Panc1 (cell line): ENCODE measurements around the gene MEF2D. TPM values are rescaled to one million over a fixed set of nuclear protein-coding genes. Genes with fewer than 3 reads are reported as not detected.

Experiments
- ATAC-seq: fragments of 200-7000 bp; cut with Tn5 transposase; 2 replicates; pipeline ENCODE4 v1.9.1; 2020; ENCODE audit warnings: mild to moderate bottlenecking, moderate library complexity
- BruUV-seq: library from RNA; stranded (reverse); fragments of 400-500 nt; replicated peaks from 2 replicates; lab custom pipeline; 2021; lab: Mats Ljungman, UMichigan
- CTCF ChIA-PET: fragments of 300-600 bp; sonication (Branson Sonifier 250); formaldehyde crosslinking; loops from one replicate; lab custom pipeline; 2022; ENCODE audit warnings: antibody characterized with exemption; lab: Charles Lee
- POLR2A ChIA-PET: fragments of 300-600 bp; sonication (Branson Sonifier 250); formaldehyde crosslinking; loops from one replicate; lab custom pipeline; 2022; ENCODE audit warnings: antibody characterized with exemption; lab: Charles Lee
- DNase-seq: peaks from one replicate; pipeline ENCODE4 v3.0.0-alpha.2; 2010; ENCODE audit warnings: low read depth, low spot score
- H3K27ac ChIP-seq: 2 replicates; pipeline ENCODE4 v1.5.1; 2011; ENCODE audit warnings: mild to moderate bottlenecking, low read length, inconsistent platforms
- H3K27me3 ChIP-seq: fragments of 200-500 bp; sonication (Bioruptor generic); 2 replicates; pipeline ENCODE4 v1.6.0; 2014; ENCODE audit warnings: low read length, inconsistent platforms; ENCODE audit not compliant: control insufficient read depth, insufficient read depth
- H3K36me3 ChIP-seq: fragments of 200-500 bp; sonication (Bioruptor generic); 2 replicates; pipeline ENCODE4 v1.5.1; 2014; ENCODE audit warnings: inconsistent platforms, mild to moderate bottlenecking, low read length, moderate library complexity; ENCODE audit not compliant: control insufficient read depth, insufficient read depth
- H3K4me1 ChIP-seq: 2 replicates; pipeline ENCODE4 v1.5.1; 2011; ENCODE audit warnings: inconsistent platforms, mild to moderate bottlenecking, low read length, moderate library complexity; ENCODE audit not compliant: control insufficient read depth, insufficient read depth
- H3K4me3 ChIP-seq, 2 experiments: 2 replicates each; pipeline ENCODE4 v1.5.1; 2011 to 2012; ENCODE audit warnings: low read depth in 2 of 2, low read length in 2 of 2, mild to moderate bottlenecking in 2 of 2, inconsistent platforms in 1 of 2, moderate library complexity in 1 of 2
- H3K9me3 ChIP-seq: fragments of 200-500 bp; sonication (Bioruptor generic); 2 replicates; pipeline ENCODE4 v1.5.1; 2014; ENCODE audit warnings: low read depth, mild to moderate bottlenecking, inconsistent platforms, low read length, moderate library complexity; ENCODE audit not compliant: control insufficient read depth, insufficient read depth
- POLR2AphosphoS5 ChIP-seq: IDR thresholded peaks from 2 replicates; pipeline ENCODE4 v1.6.1; 2012; ENCODE audit warnings: mild to moderate bottlenecking, low read depth, low read length, moderate library complexity
- SIN3A ChIP-seq: IDR thresholded peaks from 2 replicates; pipeline ENCODE4 v1.6.1; 2012; ENCODE audit warnings: low read depth, mild to moderate bottlenecking, low read length, moderate library complexity, borderline replicate concordance; ENCODE audit not compliant: insufficient read depth
- TCF7L2 ChIP-seq: IDR thresholded peaks from 2 replicates; pipeline ENCODE4 v1.6.1; 2011; ENCODE audit warnings: mild to moderate bottlenecking, low read depth, low read length, inconsistent platforms
- in situ Hi-C: cut with HindIII; loops from 2 replicates; pipeline ENCODE4 v1.10.0; 2016; ENCODE audit warnings: low sequenced_read_pairs, low pct_unique_long_range_greater_than_20kb
- intact Hi-C: fragments of 100-400 bp; cut with micrococcal nuclease; formaldehyde crosslinking; loops from one replicate; pipeline ENCODE4 v1.10.0; 2022; ENCODE audit not compliant: unreplicated experiment
- total RNA-seq: library from RNA; stranded (reverse); gene quantifications from one replicate; pipeline ENCODE4 v1.2.1, GENCODE V29; 2021; ENCODE audit not compliant: unreplicated experiment
- TF ChIP-seq, protein P1 (sequence below): fragments of 450-650 bp; IDR thresholded peaks from 2 replicates; pipeline ENCODE4 v1.5.1; 2017; ENCODE audit warnings: mild to moderate bottlenecking
- TF ChIP-seq, protein P2 (sequence below), 2 experiments: IDR thresholded peaks; 2 replicates each; pipeline ENCODE4 v1.6.1; 2011 to 2012; ENCODE audit warnings: low read depth in 2 of 2, control low read depth in 1 of 2, low read length in 1 of 2, mild to moderate bottlenecking in 1 of 2, moderate library complexity in 1 of 2; ENCODE audit not compliant: insufficient read depth in 1 of 2

MEF2D gene
- total RNA-seq, 1 experiment from 2014 or later: 30.9 TPM

GRCh38 chr1:156438278-156438987 lies 62.1 kb downstream of the MEF2D start:
- no TSS peak for BruUV-seq
- in situ Hi-C loops: no loop called here
- TF ChIP-seq, protein P1, sequence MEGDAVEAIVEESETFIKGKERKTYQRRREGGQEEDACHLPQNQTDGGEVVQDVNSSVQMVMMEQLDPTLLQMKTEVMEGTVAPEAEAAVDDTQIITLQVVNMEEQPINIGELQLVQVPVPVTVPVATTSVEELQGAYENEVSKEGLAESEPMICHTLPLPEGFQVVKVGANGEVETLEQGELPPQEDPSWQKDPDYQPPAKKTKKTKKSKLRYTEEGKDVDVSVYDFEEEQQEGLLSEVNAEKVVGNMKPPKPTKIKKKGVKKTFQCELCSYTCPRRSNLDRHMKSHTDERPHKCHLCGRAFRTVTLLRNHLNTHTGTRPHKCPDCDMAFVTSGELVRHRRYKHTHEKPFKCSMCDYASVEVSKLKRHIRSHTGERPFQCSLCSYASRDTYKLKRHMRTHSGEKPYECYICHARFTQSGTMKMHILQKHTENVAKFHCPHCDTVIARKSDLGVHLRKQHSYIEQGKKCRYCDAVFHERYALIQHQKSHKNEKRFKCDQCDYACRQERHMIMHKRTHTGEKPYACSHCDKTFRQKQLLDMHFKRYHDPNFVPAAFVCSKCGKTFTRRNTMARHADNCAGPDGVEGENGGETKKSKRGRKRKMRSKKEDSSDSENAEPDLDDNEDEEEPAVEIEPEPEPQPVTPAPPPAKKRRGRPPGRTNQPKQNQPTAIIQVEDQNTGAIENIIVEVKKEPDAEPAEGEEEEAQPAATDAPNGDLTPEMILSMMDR: no peak
- no peak for TF ChIP-seq TCF7L2
- no peak for TF ChIP-seq POLR2AphosphoS5
- DNase-seq (no peak), ATAC-seq (no peak)
- CTCF ChIA-PET: no interaction called here
- Histone ChIP-seq H3K27me3 (peaks cover 40% of the 10 kb centered on the region), H3K27ac (no peak overlapping the region), H3K4me3 (no peak overlapping the region), H3K9me3 (no peaks in the 10 kb centered on the region), H3K36me3 (no peaks in the 10 kb centered on the region; the same call in 1 of the 2 replicates), H3K4me1 (no peaks in the 10 kb centered on the region; the same call in 1 of the 2 replicates)
- intact Hi-C loops: no loop called here
- POLR2A ChIA-PET: no interaction called here

DNA sequence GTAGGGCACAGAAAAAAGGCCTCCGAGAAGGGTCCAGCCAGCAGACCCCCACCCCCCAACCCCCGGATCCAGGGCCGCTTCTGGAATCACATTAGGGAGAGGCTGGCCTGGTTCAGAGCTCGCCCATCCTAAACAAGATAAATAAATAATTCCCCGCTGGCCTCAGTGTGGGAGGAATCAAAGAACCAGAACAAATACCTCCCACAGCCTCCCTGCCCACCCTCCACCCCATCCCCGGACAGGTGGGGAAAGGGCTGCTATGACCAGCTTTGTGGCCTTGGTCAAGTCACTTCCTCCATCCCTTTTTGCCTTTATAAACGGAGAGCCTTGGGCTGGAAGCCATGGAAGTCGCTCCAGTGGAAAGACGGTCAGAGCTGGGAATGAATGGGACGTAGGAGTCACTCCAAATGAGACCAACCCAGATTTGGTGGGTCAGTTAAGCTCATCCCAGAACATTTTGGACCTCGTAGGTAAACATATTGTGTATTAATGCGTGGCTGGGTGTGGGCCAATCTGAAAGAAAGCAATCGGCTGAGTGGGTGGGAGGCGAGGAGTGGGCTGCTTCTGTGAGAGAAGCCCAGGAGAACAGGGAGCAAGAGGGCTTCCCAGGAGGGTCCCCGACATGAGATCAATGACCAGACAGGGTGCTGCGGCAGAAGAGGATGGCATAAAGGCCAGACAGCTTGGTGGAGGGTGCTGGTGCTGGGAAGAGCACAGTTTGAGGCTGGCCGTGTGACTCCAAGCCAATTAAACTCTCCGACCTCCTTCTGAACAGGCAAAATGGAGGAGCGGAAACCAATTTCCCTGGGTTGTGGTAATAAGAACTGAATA lies 63.3 kb downstream of the MEF2D start:
- BruUV-seq: no TSS peak
- DNase-seq: no peak
- intact Hi-C loops: no loop called here
- in situ Hi-C loops: no loop called here
- no peaks in the 10 kb centered on the region; the same call in 1 of the 2 replicates for H3K4me1 ChIP-seq
- CTCF ChIA-PET: interaction anchor here (1.1 kb wide), 2 partner anchors 9 to 52 kb away, joined by 3 to 10 read pairs; no protein-coding TSS in a partner anchor
- peaks cover 44% of the 10 kb centered on the region for H3K27me3 ChIP-seq
- H3K9me3 ChIP-seq: no peaks in the 10 kb centered on the region
- TF ChIP-seq POLR2AphosphoS5 (no peak), SIN3A (no peak)
- POLR2A ChIA-PET: no interaction called here
- H3K4me3 ChIP-seq: no peak overlapping the region
- no peak overlapping the region for H3K27ac ChIP-seq
- H3K36me3 ChIP-seq: no peaks in the 10 kb centered on the region; the same call in 1 of the 2 replicates
- no peak for ATAC-seq

- DNase-seq (no peak), ATAC-seq (peak; percentile 20)
- Histone ChIP-seq H3K4me3 (peak overlapping the region; percentile 35 to 44; a peak in 3 of 4 replicates), H3K9me3 (no peaks in the 10 kb centered on the region), H3K27me3 (peaks cover 40% of the 10 kb centered on the region), H3K27ac (no peak overlapping the region), H3K4me1 (no peaks in the 10 kb centered on the region; the same call in 1 of the 2 replicates), H3K36me3 (no peaks in the 10 kb centered on the region; the same call in 1 of the 2 replicates)
- in situ Hi-C loops (no loop called here), intact Hi-C loops (no loop called here)
- ChIA-PET CTCF (interaction anchor here (1.1 kb wide), 2 partner anchors 10 to 51 kb away, joined by 3 to 10 read pairs; no protein-coding TSS in a partner anchor), POLR2A (no interaction called here)
- TF ChIP-seq TCF7L2: no peak
- TF ChIP-seq POLR2AphosphoS5: no peak
- TF ChIP-seq, protein P2, sequence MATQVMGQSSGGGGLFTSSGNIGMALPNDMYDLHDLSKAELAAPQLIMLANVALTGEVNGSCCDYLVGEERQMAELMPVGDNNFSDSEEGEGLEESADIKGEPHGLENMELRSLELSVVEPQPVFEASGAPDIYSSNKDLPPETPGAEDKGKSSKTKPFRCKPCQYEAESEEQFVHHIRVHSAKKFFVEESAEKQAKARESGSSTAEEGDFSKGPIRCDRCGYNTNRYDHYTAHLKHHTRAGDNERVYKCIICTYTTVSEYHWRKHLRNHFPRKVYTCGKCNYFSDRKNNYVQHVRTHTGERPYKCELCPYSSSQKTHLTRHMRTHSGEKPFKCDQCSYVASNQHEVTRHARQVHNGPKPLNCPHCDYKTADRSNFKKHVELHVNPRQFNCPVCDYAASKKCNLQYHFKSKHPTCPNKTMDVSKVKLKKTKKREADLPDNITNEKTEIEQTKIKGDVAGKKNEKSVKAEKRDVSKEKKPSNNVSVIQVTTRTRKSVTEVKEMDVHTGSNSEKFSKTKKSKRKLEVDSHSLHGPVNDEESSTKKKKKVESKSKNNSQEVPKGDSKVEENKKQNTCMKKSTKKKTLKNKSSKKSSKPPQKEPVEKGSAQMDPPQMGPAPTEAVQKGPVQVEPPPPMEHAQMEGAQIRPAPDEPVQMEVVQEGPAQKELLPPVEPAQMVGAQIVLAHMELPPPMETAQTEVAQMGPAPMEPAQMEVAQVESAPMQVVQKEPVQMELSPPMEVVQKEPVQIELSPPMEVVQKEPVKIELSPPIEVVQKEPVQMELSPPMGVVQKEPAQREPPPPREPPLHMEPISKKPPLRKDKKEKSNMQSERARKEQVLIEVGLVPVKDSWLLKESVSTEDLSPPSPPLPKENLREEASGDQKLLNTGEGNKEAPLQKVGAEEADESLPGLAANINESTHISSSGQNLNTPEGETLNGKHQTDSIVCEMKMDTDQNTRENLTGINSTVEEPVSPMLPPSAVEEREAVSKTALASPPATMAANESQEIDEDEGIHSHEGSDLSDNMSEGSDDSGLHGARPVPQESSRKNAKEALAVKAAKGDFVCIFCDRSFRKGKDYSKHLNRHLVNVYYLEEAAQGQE (IDR thresholded peaks at IDR 0.05; ENCODE audit: insufficient read depth in 1 of 2, low read depth in 2 of 2, low read length in 1 of 2): no peak
- TF ChIP-seq, protein P1: no peak
- TF ChIP-seq SIN3A: no peak
- no TSS peak for BruUV-seq
These were observed 64.2 kb downstream of the MEF2D start for GRCh38 chr1:156436141-156437036.
